ENCODE data around the gene PTGFRN.

GRCh38 chr1:117015724-117016123 lies 106.0 kb downstream of the PTGFRN start:
- TF ChIP-seq CTCF (conservative IDR thresholded peaks at IDR 0.05; ENCODE audit: low read depth, low read length) (no peak), EZH2 (IDR thresholded peaks at IDR 0.05; ENCODE audit: low read length, unreplicated experiment) (no peak)
